Uterine smooth muscle cell (primary cell): Measurements from ENCODE around the gene COA7. TPM values are rescaled to one million over a fixed set of nuclear protein-coding genes. Genes with fewer than 3 reads are reported as not detected.

Experiments used
- total RNA-seq: library from RNA; depleted of rRNA; stranded (reverse); fragments of >200 nt; gene quantifications from 2 replicates; pipeline ENCODE4 v1.2.3, GENCODE V29; 2014

COA7 gene
- 15.5 and 18.0 TPM in 2 replicates for total RNA-seq

DNA sequence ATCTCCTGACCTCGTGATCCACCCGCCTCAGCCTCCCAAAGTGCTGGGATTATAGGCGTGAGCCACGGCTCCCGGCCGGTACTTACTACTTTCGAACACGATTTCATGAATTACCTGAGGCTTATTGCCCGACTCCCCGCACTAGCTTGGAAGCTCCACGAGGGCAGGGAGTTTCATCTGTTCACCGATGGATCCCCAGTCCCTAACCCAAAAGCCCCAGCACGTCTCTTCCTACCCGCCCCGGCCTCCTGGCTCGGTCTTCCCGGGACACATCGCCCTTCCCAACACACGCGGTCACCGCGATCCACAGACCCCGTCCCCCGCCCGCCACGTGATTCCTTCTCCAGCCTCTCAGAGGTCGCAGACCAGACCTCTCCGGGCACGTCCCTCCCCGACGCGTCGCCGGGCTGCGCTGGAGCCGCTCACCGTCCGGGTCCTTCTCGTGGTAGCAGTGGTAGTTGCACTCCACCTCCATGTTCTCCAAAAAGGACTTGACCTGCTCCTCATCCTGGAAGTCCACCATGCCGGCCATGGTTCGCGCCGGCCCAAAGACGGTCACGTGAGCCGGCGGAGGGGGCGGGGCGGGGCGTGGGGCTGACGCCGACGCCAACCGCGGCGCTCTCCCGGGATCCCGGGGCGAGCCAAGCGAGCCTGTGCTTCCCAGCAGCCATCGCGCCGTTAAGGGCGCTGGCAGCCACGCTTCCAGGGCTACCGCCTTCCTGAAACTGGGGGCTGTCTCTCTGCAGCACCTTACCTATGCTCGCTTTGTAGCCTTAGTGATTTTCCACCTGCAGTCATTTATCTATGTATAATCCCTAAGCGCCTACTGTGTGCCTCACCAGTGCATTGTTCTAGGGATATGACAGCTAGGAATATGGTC lies at the start of gene COA7:
Gene COA7, minus strand, starts transcription at position 553 of the 880 bp plus-strand sequence. Its CDS starts 21 bp downstream, at position 532.

DNA sequence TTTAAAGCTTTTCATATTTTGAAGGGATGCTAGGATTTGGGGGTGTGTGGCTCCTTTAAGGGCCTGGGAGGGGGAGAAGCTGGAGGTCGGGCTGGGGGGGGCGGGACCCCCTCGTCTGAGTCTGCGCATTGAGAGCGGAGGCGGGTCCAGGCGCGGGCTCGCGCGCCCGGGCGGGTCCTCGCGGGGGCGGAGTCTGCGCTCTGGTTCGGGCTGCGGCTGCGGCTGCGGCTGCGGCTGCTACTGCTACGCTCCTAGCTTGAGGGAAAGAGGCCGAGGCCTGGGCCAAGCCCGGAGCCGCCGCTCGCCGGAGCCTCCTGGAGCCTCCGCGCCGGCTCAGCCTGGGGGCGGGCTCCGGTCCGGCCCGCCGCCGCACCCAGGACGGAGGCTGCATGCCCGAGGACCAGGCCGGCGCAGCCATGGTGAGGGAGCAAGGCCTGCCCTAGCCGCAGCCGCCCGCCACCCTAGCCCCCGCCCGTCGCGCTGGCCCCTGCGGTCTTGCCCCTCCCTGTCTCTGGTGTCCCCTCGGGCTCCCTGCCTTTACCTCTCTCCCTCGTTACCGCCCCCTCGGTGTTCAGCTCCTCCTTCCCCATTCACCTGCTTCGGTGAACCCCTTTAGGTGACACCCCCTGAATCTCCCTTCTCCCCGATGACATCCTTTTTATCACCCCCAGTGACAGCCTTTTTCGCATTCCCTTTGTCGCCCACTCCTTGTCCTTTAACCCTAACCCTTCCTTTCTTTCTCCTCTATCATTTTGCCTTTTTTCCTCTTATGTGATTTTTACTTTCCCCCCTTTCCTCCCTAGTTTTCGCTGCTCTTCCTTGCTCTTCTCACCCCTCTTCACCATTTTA lies 28.3 kb upstream of the COA7 start, which contains the start of gene ZYG11B:
Gene ZYG11B, plus strand, starts transcription at position 189 of the 849 bp plus-strand sequence. Its CDS starts 201 bp downstream, at position 390.

Other genes starting within 250 kb of the COA7 start
- 34.7 and 40.2 TPM in 2 replicates for gene TUT4, start 145.3 kb downstream of the COA7 start, total RNA-seq
- gene GPX7, start 96.0 kb downstream of the COA7 start, total RNA-seq, result 9.7 and 11.7 TPM in 2 replicates
- gene SHISAL2A, start 65.2 kb downstream of the COA7 start, total RNA-seq, result not detected in 2 replicates
- gene ZYG11B, start 28.1 kb upstream of the COA7 start, total RNA-seq, result 58.9 and 63.9 TPM in 2 replicates
- gene ZYG11A, start 144.4 kb upstream of the COA7 start, total RNA-seq, result 0.50 and 2.0 TPM in 2 replicates
- 29.9 and 42.2 TPM in 2 replicates for gene ECHDC2, start 223.4 kb upstream of the COA7 start, total RNA-seq
- 167 and 245 TPM in 2 replicates for gene SCP2, start 228.9 kb upstream of the COA7 start, total RNA-seq